OCI-LY7 (cell line): ENCODE measurements around the gene SERPINC1. TPM values are rescaled to one million over a fixed set of nuclear protein-coding genes. Genes with fewer than 3 reads are reported as not detected.

Source experiments
- BruUV-seq: library from RNA; stranded (reverse); fragments of 400-500 nt; replicated peaks from 2 replicates; lab custom pipeline; 2021; lab: Mats Ljungman, UMichigan
- CTCF ChIA-PET: fragments of 300-600 bp; sonication (Branson Sonifier 250); formaldehyde crosslinking; loops from one replicate; lab custom pipeline; 2022; ENCODE audit warnings: antibody characterized with exemption; ENCODE audit not compliant: unreplicated experiment; lab: Charles Lee
- POLR2A ChIA-PET: fragments of 300-600 bp; sonication (Branson Sonifier 250); formaldehyde crosslinking; loops from one replicate; lab custom pipeline; 2022; ENCODE audit warnings: antibody characterized with exemption; lab: Charles Lee
- DNase-seq: peaks from one replicate; pipeline ENCODE4 v3.0.0-alpha.2; 2015; ENCODE audit warnings: low spot score
- H2AFZ ChIP-seq: fragments of 200-600 bp; sonication (generic), shearing (Covaris generic); 2 replicates; pipeline ENCODE4 v1.6.1; 2014; ENCODE audit warnings: mild to moderate bottlenecking, antibody characterized with exemption, low read length, moderate library complexity
- H3K27ac ChIP-seq: fragments of 200-600 bp; sonication (generic); 2 replicates; pipeline ENCODE4 v1.5.1; 2014; ENCODE audit warnings: mixed run types, low read depth, mild to moderate bottlenecking, moderate library complexity, low read length, inconsistent platforms; ENCODE audit not compliant: poor library complexity, severe bottlenecking
- H3K36me3 ChIP-seq: fragments of 200-600 bp; sonication (generic); 2 replicates; pipeline ENCODE4 v1.6.1; 2014; ENCODE audit warnings: mild to moderate bottlenecking, antibody characterized with exemption, low read length, moderate library complexity, mixed read lengths; ENCODE audit not compliant: insufficient read depth
- H3K4me1 ChIP-seq: fragments of 200-600 bp; sonication (generic); 2 replicates; pipeline ENCODE4 v1.5.1; 2014; ENCODE audit warnings: mild to moderate bottlenecking, low read length; ENCODE audit not compliant: insufficient read depth, poor library complexity, severe bottlenecking
- H3K4me2 ChIP-seq: fragments of 200-600 bp; sonication (generic); 2 replicates; pipeline ENCODE4 v1.6.1; 2014; ENCODE audit warnings: mild to moderate bottlenecking, low read length
- H3K4me3 ChIP-seq: fragments of 200-600 bp; sonication (generic); 2 replicates; pipeline ENCODE4 v1.5.1; 2014; ENCODE audit warnings: mild to moderate bottlenecking, low read depth, low read length; ENCODE audit not compliant: poor library complexity, severe bottlenecking
- H3K79me2 ChIP-seq: fragments of 200-600 bp; sonication (generic); 2 replicates; pipeline ENCODE4 v1.6.1; 2016; ENCODE audit warnings: low read depth, mild to moderate bottlenecking, low read length, moderate library complexity, mixed read lengths; ENCODE audit not compliant: insufficient read depth
- H3K9me2 ChIP-seq: fragments of 200-600 bp; sonication (generic); 2 replicates; pipeline ENCODE4 v1.6.1; 2016; ENCODE audit warnings: mild to moderate bottlenecking, low read length, mixed read lengths; ENCODE audit not compliant: insufficient read depth
- H3K9me3 ChIP-seq: fragments of 200-600 bp; sonication (generic); 2 replicates; pipeline ENCODE4 v1.6.1; 2014; ENCODE audit warnings: mild to moderate bottlenecking, mixed run types, low read length, mixed read lengths
- H4K20me1 ChIP-seq: fragments of 200-600 bp; sonication (generic); 2 replicates; pipeline ENCODE4 v1.6.1; 2014; ENCODE audit warnings: mild to moderate bottlenecking, antibody characterized with exemption, low read length, moderate library complexity, mixed read lengths; ENCODE audit not compliant: insufficient read depth
- EZH2phosphoT487 ChIP-seq: fragments of 200-600 bp; sonication (generic); IDR thresholded peaks from 2 replicates; pipeline ENCODE4 v1.6.1; 2018; ENCODE audit warnings: low read depth, borderline replicate concordance, mild to moderate bottlenecking, mixed run types, antibody characterized with exemption, low read length, moderate library complexity, mixed read lengths
- intact Hi-C: fragments of 100-400 bp; cut with micrococcal nuclease; formaldehyde crosslinking; loops from one replicate; pipeline ENCODE4 v1.10.0; 2022; ENCODE audit not compliant: unreplicated experiment
- total RNA-seq, 2 experiments: library from RNA; depleted of rRNA in 1 of 2; stranded (reverse); fragments of >200 nt in 1 of 2; shearing (Covaris generic) in 1 of 2; gene quantifications; 2 replicates each; pipeline ENCODE4 v1.2.3, GENCODE V29; 2014 to 2022
- TF ChIP-seq, protein P1 (sequence below): fragments of 200-600 bp; sonication (generic); conservative IDR thresholded peaks from 2 replicates; pipeline ENCODE4 v1.5.1; 2014; ENCODE audit warnings: mild to moderate bottlenecking, antibody characterized with exemption, low read length, moderate library complexity, mixed read lengths

Gene SERPINC1
- total RNA-seq, 2 experiments from 2014 or later, result not detected

DNA sequence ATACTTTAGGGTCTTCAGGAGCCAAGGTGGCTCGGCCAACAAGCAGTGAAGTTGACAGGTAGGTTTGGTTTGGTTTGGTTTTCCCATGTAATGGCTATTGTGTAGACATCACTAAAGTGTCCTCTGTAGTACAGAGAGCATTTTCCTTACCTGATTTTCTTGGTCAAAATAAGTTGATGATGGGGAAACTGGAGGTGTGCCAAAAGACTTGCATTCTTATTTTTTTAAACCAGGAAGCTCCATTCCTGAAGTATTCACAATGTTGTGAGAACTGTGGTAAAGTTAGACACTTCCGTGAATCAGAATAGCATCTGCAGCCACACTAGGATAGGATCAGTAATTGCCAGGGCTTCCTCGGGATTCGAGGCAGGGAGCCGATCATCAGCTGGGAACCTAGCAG, 46.0 kb downstream of the SERPINC1 start:
- peaks cover 59% of the 10 kb centered on the region for H3K36me3 ChIP-seq
- H3K27ac ChIP-seq, result peak overlapping the region; percentile 91
- BruUV-seq, result no TSS peak
- peak overlapping the region; percentile 96 for H3K4me2 ChIP-seq
- intact Hi-C loops, result no loop called here
- TF ChIP-seq, protein P1, sequence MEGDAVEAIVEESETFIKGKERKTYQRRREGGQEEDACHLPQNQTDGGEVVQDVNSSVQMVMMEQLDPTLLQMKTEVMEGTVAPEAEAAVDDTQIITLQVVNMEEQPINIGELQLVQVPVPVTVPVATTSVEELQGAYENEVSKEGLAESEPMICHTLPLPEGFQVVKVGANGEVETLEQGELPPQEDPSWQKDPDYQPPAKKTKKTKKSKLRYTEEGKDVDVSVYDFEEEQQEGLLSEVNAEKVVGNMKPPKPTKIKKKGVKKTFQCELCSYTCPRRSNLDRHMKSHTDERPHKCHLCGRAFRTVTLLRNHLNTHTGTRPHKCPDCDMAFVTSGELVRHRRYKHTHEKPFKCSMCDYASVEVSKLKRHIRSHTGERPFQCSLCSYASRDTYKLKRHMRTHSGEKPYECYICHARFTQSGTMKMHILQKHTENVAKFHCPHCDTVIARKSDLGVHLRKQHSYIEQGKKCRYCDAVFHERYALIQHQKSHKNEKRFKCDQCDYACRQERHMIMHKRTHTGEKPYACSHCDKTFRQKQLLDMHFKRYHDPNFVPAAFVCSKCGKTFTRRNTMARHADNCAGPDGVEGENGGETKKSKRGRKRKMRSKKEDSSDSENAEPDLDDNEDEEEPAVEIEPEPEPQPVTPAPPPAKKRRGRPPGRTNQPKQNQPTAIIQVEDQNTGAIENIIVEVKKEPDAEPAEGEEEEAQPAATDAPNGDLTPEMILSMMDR, result no peak
- no peak for TF ChIP-seq EZH2phosphoT487
- peaks cover 48% of the 10 kb centered on the region for H3K79me2 ChIP-seq
- peaks cover 28% of the 10 kb centered on the region for H3K4me1 ChIP-seq
- peaks cover 9% of the 10 kb centered on the region for H4K20me1 ChIP-seq
- peak overlapping the region; percentile 98 for H3K4me3 ChIP-seq
- POLR2A ChIA-PET, result interaction anchor here (0.6 to 2.5 kb wide), 3 partner anchors 14 to 290 kb away, joined by 3 to 6 read pairs (median 4); no protein-coding TSS in a partner anchor
- no peaks in the 10 kb centered on the region for H3K9me2 ChIP-seq
- H3K9me3 ChIP-seq, result no peaks in the 10 kb centered on the region
- CTCF ChIA-PET, result no interaction called here
- no peak for DNase-seq
- peak overlapping the region; percentile 62; the same call in 1 of the 2 replicates for H2AFZ ChIP-seq

DNA sequence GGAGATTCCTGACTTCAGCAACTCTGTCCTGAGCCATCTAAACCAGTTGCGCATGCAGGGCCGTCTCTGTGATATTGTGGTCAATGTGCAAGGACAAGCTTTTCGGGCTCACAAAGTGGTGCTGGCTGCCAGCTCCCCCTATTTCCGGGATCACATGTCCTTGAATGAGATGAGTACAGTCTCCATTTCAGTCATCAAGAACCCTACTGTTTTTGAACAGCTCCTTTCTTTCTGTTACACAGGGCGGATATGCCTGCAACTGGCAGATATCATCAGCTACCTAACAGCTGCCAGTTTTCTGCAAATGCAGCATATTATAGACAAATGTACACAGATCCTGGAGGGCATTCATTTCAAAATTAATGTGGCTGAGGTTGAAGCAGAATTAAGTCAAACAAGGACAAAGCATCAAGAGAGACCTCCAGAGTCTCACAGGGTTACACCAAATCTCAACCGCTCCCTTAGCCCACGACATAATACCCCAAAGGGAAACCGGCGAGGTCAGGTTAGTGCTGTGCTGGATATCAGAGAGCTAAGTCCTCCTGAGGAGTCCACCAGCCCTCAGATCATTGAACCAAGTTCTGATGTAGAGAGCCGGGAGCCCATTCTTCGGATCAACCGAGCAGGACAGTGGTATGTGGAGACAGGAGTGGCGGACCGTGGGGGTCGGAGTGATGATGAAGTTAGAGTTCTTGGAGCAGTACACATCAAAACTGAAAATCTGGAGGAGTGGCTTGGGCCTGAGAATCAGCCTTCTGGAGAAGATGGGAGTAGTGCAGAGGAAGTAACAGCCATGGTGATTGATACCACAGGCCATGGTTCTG, 46.7 kb downstream of the SERPINC1 start:
- no peak for TF ChIP-seq EZH2phosphoT487
- TF ChIP-seq, protein P1, result no peak; the same call in 1 of the 2 replicates
- H4K20me1 ChIP-seq, result peaks cover 15% of the 10 kb centered on the region
- DNase-seq, result peak; percentile 65
- no TSS peak for BruUV-seq
- intact Hi-C loops, result no loop called here
- CTCF ChIA-PET, result no interaction called here
- peaks cover 54% of the 10 kb centered on the region for H3K79me2 ChIP-seq
- H2AFZ ChIP-seq, result peak overlapping the region; percentile 62; the same call in 1 of the 2 replicates
- no peaks in the 10 kb centered on the region for H3K9me3 ChIP-seq
- peak overlapping the region; percentile 91 for H3K27ac ChIP-seq
- peak overlapping the region; percentile 96 for H3K4me2 ChIP-seq
- POLR2A ChIA-PET, result interaction anchor here (0.7 to 2.5 kb wide), 11 partner anchors 13 to 452 kb away, joined by 3 to 6 read pairs (median 3); no protein-coding TSS in a partner anchor
- peaks cover 62% of the 10 kb centered on the region for H3K36me3 ChIP-seq
- peak overlapping the region; percentile 98 for H3K4me3 ChIP-seq
- no peaks in the 10 kb centered on the region for H3K9me2 ChIP-seq
- peaks cover 34% of the 10 kb centered on the region for H3K4me1 ChIP-seq
